Activated CD8-positive, alpha-beta memory T cell treated with anti-CD3 and anti-CD28 coated beads for 24 hours (primary cell): ENCODE measurements around the gene DTX4.

ENCODE experiments used
- DNase-seq: peaks from one replicate; pipeline ENCODE4 v3.0.0-alpha.2; 2020

DTX4 gene

GRCh38 chr11:59192446-59193020, 20.6 kb downstream of the DTX4 start:
- no peak for DNase-seq

DNA sequence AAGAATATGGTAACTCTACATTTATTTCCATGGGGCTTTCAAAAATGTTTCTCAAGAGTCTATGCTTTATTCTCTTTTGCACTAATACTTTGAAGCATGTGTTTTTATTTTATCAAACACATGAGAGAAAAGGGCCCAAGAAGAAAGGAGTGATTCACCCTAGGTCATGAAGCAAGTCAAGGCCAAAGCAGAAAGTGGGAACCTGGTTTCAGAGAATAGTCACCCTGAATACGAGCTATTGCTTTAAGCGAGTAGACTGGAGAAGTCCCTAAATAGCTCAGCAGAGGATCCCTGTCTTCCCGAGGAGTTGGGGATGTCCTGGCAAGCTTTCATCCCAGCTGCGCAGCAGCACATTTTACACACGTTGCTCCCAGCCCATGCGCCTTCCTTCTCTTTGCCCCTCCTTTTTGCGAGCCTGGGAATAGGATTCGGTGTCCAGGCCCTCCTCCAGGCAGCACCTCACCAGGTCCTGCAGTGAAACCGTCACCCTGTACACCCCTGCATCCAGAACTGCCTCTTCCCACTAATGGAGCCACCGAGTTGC, 21.7 kb downstream of the DTX4 start:
- DNase-seq = peak; percentile 33

DNA sequence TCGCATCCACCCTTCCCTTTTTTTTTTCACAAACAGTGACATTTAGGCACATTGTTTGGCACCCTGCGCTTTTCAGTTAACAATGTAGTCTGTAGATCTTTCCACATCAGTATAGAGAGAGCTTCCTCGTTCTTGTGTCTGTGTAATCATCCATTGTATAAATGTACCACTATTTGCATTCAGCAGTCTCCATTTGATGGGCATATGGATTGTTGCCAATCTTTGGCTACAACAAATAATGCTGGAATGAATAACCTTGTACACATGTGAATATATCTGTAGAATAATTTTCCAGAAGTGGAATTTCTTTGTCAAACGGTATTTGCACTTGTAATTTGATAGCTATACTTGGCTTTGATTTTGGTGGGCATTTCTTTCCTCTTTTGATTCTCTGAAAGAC, 23.7 kb downstream of the DTX4 start:
- no peak for DNase-seq

GRCh38 chr11:59196777-59197176, 24.8 kb downstream of the DTX4 start:
- DNase-seq = no peak

GRCh38 chr11:59197991-59198390, 26.1 kb downstream of the DTX4 start:
- no peak for DNase-seq

DNA sequence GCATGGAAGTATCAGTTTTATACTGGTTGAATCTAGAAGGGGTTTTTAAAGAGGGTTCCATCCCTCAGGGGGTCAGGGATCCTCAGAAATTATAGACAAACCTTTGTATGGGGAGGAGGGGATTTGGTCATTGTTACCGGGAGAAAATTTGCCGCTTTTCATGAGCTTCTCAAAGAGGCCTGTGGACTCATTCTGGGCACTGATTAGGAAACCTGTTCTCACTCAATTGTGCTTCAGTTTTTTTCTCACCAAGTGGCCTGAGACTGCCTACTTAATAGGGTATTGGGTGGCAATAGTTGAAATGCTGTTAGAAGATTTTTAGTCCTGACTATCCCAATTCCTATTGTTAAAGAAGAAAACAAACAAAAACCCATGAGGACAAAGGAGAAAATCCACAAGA, 26.8 kb downstream of the DTX4 start:
- DNase-seq = no peak

GRCh38 chr11:59199546-59200422, 27.9 kb downstream of the DTX4 start:
- no peak for DNase-seq

GRCh38 chr11:59200423-59200746, 28.5 kb downstream of the DTX4 start:
- no peak for DNase-seq

GRCh38 chr11:59201353-59201752, 29.4 kb downstream of the DTX4 start:
- DNase-seq = no peak

GRCh38 chr11:59204746-59205145, 32.8 kb downstream of the DTX4 start:
- no peak for DNase-seq

DNA sequence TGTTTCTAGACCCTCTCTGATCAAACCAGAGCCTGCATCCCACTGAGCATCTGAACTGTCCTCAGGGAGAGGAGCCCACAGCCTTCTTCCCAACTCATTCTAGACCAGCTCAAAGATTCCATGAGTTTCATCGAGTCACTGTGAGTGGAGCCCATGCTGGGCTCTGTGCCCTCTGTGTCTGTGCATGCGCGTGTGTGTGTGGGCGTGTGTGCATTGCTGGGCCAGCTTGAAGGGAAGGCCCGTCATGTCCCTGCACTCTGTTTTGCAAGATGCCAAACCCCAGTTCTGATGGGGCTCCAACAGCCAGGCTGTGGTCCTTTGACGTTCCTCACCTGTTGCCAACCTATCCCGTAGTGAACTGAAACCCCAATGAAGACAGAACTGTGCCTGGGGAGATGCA, 33.7 kb downstream of the DTX4 start:
- no peak for DNase-seq

GRCh38 chr11:59206635-59207034, 34.7 kb downstream of the DTX4 start:
- no peak for DNase-seq

- no peak for DNase-seq
These were observed 36.1 kb downstream of the DTX4 start for GRCh38 chr11:59207988-59208451.

DNA sequence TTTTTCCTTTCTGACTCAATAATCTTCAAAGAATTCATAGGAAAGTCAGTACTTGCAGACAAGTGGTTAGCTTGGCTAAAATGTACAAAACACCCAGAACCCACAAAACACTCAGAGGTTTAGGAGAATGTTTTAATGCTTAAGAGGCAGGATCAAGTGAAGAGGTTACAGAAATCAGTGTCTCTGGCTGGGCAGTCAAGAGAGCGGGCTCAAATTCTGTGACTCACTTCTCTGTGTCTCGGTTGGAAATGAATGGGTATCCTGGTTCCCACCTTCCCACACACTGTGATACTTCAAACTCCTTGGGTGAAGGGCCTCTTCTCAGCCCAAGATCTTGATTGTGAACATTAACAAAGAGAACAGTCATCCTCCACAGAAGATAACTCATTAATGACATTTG, 37.0 kb downstream of the DTX4 start:
- DNase-seq = no peak

DNA sequence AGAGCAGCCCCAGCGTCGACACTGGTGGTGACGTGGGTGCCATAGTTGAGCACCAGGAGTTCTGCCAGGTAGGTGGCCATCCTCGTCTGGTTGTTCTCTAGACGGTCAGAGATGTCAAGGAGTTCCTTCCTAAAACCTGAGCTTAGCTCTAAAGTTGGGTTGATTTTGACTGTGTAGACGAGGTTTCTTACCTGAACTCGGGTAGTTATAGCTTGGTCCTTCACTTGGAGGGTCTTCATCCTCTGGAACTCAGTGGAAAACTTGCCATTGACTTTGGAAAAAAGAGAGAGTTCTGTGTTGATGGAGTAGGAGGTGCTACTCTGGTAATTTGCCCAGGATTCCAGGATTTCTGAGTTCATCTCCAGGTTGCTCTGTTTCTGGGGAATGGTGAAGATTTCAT, 40.3 kb downstream of the DTX4 start:
- DNase-seq = no peak

- DNase-seq = no peak
These were observed 41.1 kb downstream of the DTX4 start, which contains the start of gene MPEG1 for GRCh38 chr11:59212744-59213631. Gene MPEG1 (minus strand): TSS chr11:59212927. CDS start chr11:59212865, 62 bp downstream.

GRCh38 chr11:59214141-59214893, 42.4 kb downstream of the DTX4 start:
- DNase-seq = no peak

DNA sequence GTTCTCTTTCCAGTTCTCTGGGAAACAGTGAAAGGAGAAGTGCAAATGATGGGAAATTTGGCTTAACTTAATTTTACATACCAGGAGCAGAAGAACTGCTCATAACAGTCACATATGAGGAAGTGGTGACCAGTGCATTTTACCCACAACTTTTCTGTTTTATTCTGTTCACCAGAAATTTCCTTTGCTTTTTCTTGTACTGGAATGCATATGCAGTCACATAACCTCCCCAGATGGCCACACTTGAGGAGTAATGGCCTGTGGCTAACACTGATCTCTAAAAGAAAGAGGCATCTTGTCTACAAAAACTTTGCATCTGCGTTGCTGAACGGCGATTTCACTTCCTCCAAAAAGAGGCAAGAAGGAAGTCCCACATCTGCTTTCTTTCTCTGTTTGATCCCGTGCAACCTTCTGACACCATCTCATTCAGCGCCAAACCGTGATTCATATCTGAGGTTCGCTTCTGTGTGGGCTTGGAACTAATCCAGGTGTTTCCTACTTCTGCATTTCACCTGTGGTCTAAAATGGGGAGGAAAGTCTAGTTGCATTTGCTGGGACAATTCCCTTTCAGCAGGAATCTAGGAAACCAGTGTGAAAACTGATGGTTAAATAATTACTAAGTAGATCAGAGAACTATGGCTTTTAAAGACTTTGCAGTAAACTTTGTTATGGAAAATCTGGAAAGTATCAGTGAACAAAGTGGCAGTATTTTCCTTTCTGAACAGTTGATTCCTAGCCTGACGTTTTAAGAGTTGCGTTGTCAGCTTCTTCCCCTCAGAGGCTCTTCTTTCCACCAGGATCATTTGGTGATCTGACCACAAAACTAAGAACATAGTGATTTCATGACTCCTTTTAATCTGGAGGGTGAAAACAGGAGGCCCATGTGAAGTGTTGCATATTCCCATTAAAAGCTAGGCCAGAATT, 45.0 kb downstream of the DTX4 start:
- DNase-seq = no peak

DNA sequence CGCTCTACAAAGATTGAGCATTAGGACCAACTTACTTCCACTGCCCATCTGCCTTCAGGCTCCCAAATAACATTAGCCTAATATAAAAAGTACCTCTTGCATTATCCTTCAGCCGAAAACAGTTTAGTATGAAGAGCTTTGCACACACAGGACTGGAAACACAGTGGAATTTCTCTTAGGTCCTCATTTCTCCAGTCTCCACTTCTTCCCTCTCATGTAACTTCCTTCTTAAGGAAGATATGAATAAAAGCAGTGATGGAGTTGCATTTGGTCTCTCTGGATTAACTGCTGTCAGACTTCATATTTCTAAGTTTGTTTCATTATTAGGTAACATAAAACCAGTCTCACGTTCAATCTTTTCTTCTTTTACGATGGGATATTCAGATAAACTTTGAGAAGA, 46.4 kb downstream of the DTX4 start:
- DNase-seq = no peak

DNA sequence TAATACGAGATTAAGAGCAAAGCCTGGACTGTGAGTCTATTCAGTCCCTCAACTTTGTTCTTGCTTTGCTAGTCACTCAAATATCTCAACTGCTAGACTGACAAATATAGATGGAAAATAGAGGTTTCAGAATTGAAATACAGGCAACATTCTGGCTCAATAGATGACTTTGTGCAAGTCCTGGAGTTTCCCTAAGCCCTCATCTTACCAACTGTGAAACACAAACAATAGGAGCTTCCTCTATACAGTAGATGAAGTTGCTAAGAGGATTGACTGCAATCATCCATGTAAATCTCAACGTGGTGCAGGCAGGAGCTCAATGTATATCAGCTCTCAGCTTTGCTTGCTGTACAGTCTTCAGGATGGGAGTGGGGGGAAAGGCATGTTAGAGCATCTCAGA, 47.0 kb downstream of the DTX4 start:
- no peak for DNase-seq

GRCh38 chr11:59219836-59220235, 47.9 kb downstream of the DTX4 start:
- no peak for DNase-seq
